Esophagus (tissue), 2 donors: ENCODE results near the gene ICAM5. TPM values are rescaled to one million over a fixed set of nuclear protein-coding genes. Genes with fewer than 3 reads are reported as not detected.
"Not testable (repeated sequence)": the region's sequence is repeated elsewhere in the genome, so short reads cannot be mapped to it uniquely, and the experiment has no call there.

Source experiments
- H3K27ac ChIP-seq, 2 donors: one replicate each; pipeline ENCODE4 v1.5.1; 2013; ENCODE audit warnings: low read depth in 2 of 2, mild to moderate bottlenecking in 2 of 2, inconsistent platforms in 1 of 2, low read length in 1 of 2, moderate library complexity in 1 of 2
- H3K27me3 ChIP-seq, 2 donors: one replicate each; pipeline ENCODE4 v1.6.1; 2013; ENCODE audit warnings: low read length in 2 of 2, control low read depth in 1 of 2, mild to moderate bottlenecking in 1 of 2; ENCODE audit not compliant: insufficient read depth in 2 of 2, control insufficient read depth in 1 of 2
- H3K36me3 ChIP-seq, 2 donors: one replicate each; pipeline ENCODE4 v1.6.1; 2013; ENCODE audit warnings: low read length in 1 of 2; ENCODE audit not compliant: control insufficient read depth in 2 of 2, insufficient read depth in 2 of 2
- H3K4me1 ChIP-seq, 2 donors: one replicate each; pipeline ENCODE4 v1.6.1; 2013; ENCODE audit warnings: low read length in 1 of 2; ENCODE audit not compliant: control insufficient read depth in 2 of 2, insufficient read depth in 2 of 2
- H3K4me3 ChIP-seq, 2 donors: one replicate each; pipeline ENCODE4 v1.5.1; 2013; ENCODE audit warnings: low read length in 2 of 2, mild to moderate bottlenecking in 2 of 2, low read depth in 1 of 2, moderate library complexity in 1 of 2
- H3K9me3 ChIP-seq, 2 donors: one replicate each; pipeline ENCODE4 v1.6.1; 2013; ENCODE audit warnings: mild to moderate bottlenecking in 2 of 2, low read depth in 1 of 2, low read length in 1 of 2, moderate library complexity in 1 of 2; ENCODE audit not compliant: control insufficient read depth in 2 of 2, insufficient read depth in 1 of 2
- WGBS, 2 donors: extraction: QIAGEN DNeasy Blood & Tissue Kit; methylation state at CpG; one replicate each; pipeline ENCODE4 v1.1.7; 2013; 5-methylcytosine and 5-hydroxymethylcytosine counted together
- polyA plus RNA-seq, 2 donors: library from polyadenylated mRNA; stranded (reverse); fragments of 200-250 nt; gene quantifications; one replicate each; pipeline ENCODE4 v1.2.3, GENCODE V29; 2013
- donor health status: healthy with polysubstance abuse.
- donor health status: Bipolar disorder and iron deficiency.

Gene ICAM5
- polyA plus RNA-seq, 2 donors = 0.27 to 0.45 TPM

- peaks cover 0 to 14% of the 10 kb centered on the region in 2 donors for H3K36me3 ChIP-seq
- WGBS, 2 donors = 90 to 97% methylated on average over 5 of the region's 5 CpGs
- H3K27ac ChIP-seq = not testable (repeated sequence)
Measured at GRCh38 chr19:10282043-10282442, 7.7 kb upstream of the ICAM5 start.

GRCh38 chr19:10283301-10284064 is 6.3 kb upstream of the ICAM5 start:
- Histone ChIP-seq H3K27ac (no peak overlapping the region), H3K4me1 (peaks cover 4 to 13% of the 10 kb centered on the region in 2 donors), H3K9me3 (no peaks in the 10 kb centered on the region), H3K36me3 (peaks cover 0 to 14% of the 10 kb centered on the region in 2 donors), H3K4me3 (no peak overlapping the region), H3K27me3 (peaks cover 0 to 3% of the 10 kb centered on the region in 2 donors)
- WGBS, 2 donors = 57 to 62% methylated on average over 23 of the region's 23 CpGs

More at GRCh38 chr19:10282043-10282442, 7.7 kb upstream of the ICAM5 start:
- H3K9me3 ChIP-seq, H3K4me3 ChIP-seq, H3K4me1 ChIP-seq, H3K27me3 ChIP-seq: not testable (repeated sequence)

GRCh38 chr19:10284065-10284959 is 5.4 kb upstream of the ICAM5 start:
- H3K4me3 ChIP-seq = no peak overlapping the region
- H3K27me3 ChIP-seq = peaks cover 0 to 10% of the 10 kb centered on the region in 2 donors
- H3K9me3 ChIP-seq = peaks cover 0 to 3% of the 10 kb centered on the region in 2 donors
- no peak overlapping the region for H3K27ac ChIP-seq
- peaks cover 7 to 20% of the 10 kb centered on the region in 2 donors for H3K4me1 ChIP-seq
- WGBS, 2 donors = 92 to 93% methylated on average over 29 to 34 of the region's 34 CpGs
- peaks cover 0 to 14% of the 10 kb centered on the region in 2 donors for H3K36me3 ChIP-seq

GRCh38 chr19:10284960-10285278 is 4.8 kb upstream of the ICAM5 start:
- Histone ChIP-seq H3K4me1 (peaks cover 12 to 22% of the 10 kb centered on the region in 2 donors), H3K27me3 (peaks cover 0 to 15% of the 10 kb centered on the region in 2 donors)
- WGBS, 2 donors = 95 to 98% methylated on average over 13 of the region's 13 CpGs

GRCh38 chr19:10285393-10285792 is 4.4 kb upstream of the ICAM5 start:
- Histone ChIP-seq H3K27ac (no peak overlapping the region), H3K4me3 (no peak overlapping the region), H3K4me1 (peaks cover 17 to 27% of the 10 kb centered on the region in 2 donors), H3K27me3 (peaks cover 0 to 15% of the 10 kb centered on the region in 2 donors), H3K36me3 (peaks cover 0 to 14% of the 10 kb centered on the region in 2 donors), H3K9me3 (peaks cover 0 to 4% of the 10 kb centered on the region in 2 donors)
- WGBS, 2 donors = 85 to 92% methylated on average over 4 of the region's 4 CpGs

More at GRCh38 chr19:10284960-10285278, 4.8 kb upstream of the ICAM5 start:
- H3K9me3 ChIP-seq = peaks cover 0 to 4% of the 10 kb centered on the region in 2 donors
- no peak overlapping the region for H3K4me3 ChIP-seq
- peaks cover 0 to 14% of the 10 kb centered on the region in 2 donors for H3K36me3 ChIP-seq
- no peak overlapping the region for H3K27ac ChIP-seq

GRCh38 chr19:10286803-10287737 is 2.7 kb upstream of the ICAM5 start, which contains the start of gene ICAM4:
Gene ICAM4, plus strand, starts transcription at chr19:10286955. Its CDS starts 58 bp downstream, at chr19:10287013.
- H3K4me1 ChIP-seq = peaks cover 23 to 41% of the 10 kb centered on the region in 2 donors
- peaks cover 0 to 15% of the 10 kb centered on the region in 2 donors for H3K27me3 ChIP-seq
- H3K9me3 ChIP-seq = peaks cover 0 to 6% of the 10 kb centered on the region in 2 donors
- H3K4me3 ChIP-seq = no peak within 1 kb of the TSS
- WGBS, 2 donors = 11 to 24% methylated on average over 59 of the region's 59 CpGs
- H3K27ac ChIP-seq = no peak within 1 kb of the TSS
- H3K36me3 ChIP-seq = peaks cover 0 to 14% of the 10 kb centered on the region in 2 donors

- 1 to 3% methylated on average over 23 of the region's 23 CpGs for WGBS, 2 donors
- peaks cover 23 to 53% of the 10 kb centered on the region in 2 donors for H3K4me1 ChIP-seq
- H3K36me3 ChIP-seq = peaks cover 0 to 12% of the 10 kb centered on the region in 2 donors
- no peak overlapping the region for H3K27ac ChIP-seq
- H3K27me3 ChIP-seq = peaks cover 0 to 24% of the 10 kb centered on the region in 2 donors
- H3K9me3 ChIP-seq = peaks cover 0 to 15% of the 10 kb centered on the region in 2 donors
- peak overlapping the region; percentile 21 to 28 for H3K4me3 ChIP-seq
Measured at GRCh38 chr19:10288662-10289166, 1.0 kb upstream of the ICAM5 start.

GRCh38 chr19:10289167-10289835 is 451 bp upstream of the ICAM5 start:
- H3K4me1 ChIP-seq = peaks cover 23 to 53% of the 10 kb centered on the region in 2 donors
- no peak overlapping the region for H3K27ac ChIP-seq

More at GRCh38 chr19:10289167-10289835, 451 bp upstream of the ICAM5 start:
- peaks cover 0 to 25% of the 10 kb centered on the region in 2 donors for H3K27me3 ChIP-seq
- peaks cover 0 to 16% of the 10 kb centered on the region in 2 donors for H3K9me3 ChIP-seq
- peak overlapping the region; percentile 21 to 28 for H3K4me3 ChIP-seq
- peaks cover 0 to 8% of the 10 kb centered on the region in 2 donors for H3K36me3 ChIP-seq
- WGBS, 2 donors = 1% methylated on average over 47 to 50 of the region's 50 CpGs
